ENCODE measurements around the gene RIPOR3.

DNA sequence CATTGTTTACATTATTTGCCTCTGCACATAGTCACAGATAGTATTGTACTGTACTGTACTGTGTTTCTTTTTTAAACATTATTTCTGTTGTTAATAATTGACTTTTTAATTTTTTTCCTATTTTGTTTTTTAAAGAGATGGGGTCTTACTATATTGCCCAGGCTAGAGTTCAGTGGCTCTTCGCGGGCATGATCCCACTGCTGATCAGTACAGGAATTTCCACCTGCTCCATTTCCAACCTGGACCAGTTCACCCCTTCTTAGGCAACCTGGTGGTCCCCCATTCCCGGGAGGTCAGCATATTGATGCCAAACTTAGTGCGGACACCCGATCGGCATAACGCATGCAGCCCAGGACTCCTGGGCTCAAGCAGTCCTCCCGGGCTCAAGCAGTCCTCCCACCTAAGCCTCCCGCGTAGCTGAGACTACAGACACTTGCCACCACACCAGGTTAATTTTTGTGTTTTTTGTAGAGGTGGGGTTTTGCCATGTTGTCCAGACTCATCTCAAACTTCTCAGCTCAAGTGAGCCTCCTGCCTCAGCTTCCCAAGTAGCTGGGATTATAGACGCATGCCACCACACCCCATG is 133.7 kb downstream of the RIPOR3 start:
- TF ChIP-seq CTCF (IDR thresholded peaks at IDR 0.05; ENCODE audit: poor library complexity, severe bottlenecking) (no peak), POLR2AphosphoS5 (IDR thresholded peaks at IDR 0.05) (no peak), EP300 (conservative IDR thresholded peaks at IDR 0.05; ENCODE audit: poor library complexity, severe bottlenecking) (no peak)
- TF ChIP-seq, protein P1, sequence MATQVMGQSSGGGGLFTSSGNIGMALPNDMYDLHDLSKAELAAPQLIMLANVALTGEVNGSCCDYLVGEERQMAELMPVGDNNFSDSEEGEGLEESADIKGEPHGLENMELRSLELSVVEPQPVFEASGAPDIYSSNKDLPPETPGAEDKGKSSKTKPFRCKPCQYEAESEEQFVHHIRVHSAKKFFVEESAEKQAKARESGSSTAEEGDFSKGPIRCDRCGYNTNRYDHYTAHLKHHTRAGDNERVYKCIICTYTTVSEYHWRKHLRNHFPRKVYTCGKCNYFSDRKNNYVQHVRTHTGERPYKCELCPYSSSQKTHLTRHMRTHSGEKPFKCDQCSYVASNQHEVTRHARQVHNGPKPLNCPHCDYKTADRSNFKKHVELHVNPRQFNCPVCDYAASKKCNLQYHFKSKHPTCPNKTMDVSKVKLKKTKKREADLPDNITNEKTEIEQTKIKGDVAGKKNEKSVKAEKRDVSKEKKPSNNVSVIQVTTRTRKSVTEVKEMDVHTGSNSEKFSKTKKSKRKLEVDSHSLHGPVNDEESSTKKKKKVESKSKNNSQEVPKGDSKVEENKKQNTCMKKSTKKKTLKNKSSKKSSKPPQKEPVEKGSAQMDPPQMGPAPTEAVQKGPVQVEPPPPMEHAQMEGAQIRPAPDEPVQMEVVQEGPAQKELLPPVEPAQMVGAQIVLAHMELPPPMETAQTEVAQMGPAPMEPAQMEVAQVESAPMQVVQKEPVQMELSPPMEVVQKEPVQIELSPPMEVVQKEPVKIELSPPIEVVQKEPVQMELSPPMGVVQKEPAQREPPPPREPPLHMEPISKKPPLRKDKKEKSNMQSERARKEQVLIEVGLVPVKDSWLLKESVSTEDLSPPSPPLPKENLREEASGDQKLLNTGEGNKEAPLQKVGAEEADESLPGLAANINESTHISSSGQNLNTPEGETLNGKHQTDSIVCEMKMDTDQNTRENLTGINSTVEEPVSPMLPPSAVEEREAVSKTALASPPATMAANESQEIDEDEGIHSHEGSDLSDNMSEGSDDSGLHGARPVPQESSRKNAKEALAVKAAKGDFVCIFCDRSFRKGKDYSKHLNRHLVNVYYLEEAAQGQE (IDR thresholded peaks at IDR 0.05; ENCODE audit: borderline replicate concordance) = no peak
